Epithelial cell of esophagus (primary cell): ENCODE results near the gene ZBP1.

Source experiments
- DNase-seq: peaks from one replicate; pipeline ENCODE4 v3.0.0; 2010; ENCODE audit warnings: low read depth
- H3K4me3 ChIP-seq: 2 replicates; pipeline ENCODE4 v1.5.1; 2011; ENCODE audit warnings: mild to moderate bottlenecking, low read length, control low read depth
- CTCF ChIP-seq: IDR thresholded peaks from 2 replicates; pipeline ENCODE4 v1.5.1; 2011; ENCODE audit warnings: low read depth, mild to moderate bottlenecking, low read length, control low read depth, inconsistent platforms; ENCODE audit not compliant: insufficient read depth; ENCODE audit errors: missing control alignments

ZBP1 gene

DNA sequence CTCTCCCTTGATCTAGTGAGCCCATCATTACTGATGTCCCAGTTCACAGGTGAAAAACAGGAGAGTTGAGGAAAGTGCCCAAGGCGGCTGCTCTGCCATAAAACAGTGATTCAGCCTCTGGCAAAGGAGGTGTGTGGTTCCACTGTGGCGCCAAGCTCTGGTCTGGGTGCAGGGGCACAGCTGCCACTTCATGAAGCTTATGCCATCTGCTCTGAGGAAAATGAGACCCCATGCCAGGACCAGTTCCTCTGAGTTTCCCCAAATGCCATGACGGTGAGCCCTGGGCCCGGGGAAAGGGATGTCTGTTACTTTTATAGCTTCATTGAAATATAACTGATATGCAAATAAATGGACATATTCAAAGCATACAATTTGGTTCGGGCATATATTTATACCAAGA lies 33.7 kb upstream of the ZBP1 start:
- no peak for DNase-seq
- no peak for TF ChIP-seq CTCF
- H3K4me3 ChIP-seq, result no peak overlapping the region

GRCh38 chr20:57653546-57653900 lies 33.3 kb upstream of the ZBP1 start:
- no peak for TF ChIP-seq CTCF
- no peak for DNase-seq
- H3K4me3 ChIP-seq, result no peak overlapping the region

DNA sequence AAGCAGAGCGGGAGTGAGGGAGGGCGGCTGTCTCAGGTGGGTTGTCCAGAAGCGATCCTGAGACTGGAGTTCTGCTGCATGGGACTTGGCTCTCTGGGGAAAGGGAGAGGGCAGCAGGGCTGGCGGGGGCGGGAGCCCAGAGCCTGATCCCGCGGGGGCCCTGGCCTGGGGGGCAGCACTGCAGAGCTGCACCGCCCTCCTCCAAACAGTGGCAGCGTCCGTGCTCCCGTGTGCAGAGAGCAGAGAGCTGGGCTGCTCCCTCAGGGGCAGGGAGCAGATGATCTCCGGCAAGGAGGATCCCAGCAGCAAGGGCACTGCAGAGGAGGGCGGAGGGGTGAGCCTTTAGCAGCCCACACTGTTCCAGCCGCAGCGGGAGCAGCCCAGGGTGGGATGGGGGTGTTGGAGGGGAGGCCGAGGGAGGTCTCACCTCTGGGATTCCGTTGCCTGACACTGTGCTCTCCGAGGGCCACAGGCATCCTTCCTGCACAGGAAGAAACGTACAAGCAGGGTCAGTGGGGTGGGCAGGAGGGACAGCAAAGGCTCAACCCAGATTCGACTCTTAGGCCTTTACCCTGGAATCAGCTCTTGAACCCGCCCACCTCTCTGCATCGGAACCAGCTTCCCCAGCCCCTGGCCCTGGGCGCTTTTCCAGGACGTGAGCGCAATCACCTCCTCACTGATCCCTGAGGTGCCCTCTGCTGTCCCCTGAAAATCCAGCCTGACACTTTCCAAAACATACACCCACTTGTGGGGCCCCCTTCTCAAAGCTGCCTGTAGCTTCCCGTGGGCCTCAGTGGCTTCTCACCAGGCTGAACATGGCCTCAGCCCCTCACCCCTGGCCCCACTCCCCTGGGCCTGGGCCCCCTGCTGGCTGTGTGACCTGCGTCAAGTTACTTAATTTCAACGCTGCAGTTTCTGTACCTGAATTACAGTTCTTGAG lies 32.6 kb upstream of the ZBP1 start:
- no peak for DNase-seq
- no peak for TF ChIP-seq CTCF
- no peak overlapping the region for H3K4me3 ChIP-seq

- TF ChIP-seq CTCF, result no peak
- no peak overlapping the region for H3K4me3 ChIP-seq
- DNase-seq, result no peak
Measured at GRCh38 chr20:57651881-57652605, 31.8 kb upstream of the ZBP1 start.

DNA sequence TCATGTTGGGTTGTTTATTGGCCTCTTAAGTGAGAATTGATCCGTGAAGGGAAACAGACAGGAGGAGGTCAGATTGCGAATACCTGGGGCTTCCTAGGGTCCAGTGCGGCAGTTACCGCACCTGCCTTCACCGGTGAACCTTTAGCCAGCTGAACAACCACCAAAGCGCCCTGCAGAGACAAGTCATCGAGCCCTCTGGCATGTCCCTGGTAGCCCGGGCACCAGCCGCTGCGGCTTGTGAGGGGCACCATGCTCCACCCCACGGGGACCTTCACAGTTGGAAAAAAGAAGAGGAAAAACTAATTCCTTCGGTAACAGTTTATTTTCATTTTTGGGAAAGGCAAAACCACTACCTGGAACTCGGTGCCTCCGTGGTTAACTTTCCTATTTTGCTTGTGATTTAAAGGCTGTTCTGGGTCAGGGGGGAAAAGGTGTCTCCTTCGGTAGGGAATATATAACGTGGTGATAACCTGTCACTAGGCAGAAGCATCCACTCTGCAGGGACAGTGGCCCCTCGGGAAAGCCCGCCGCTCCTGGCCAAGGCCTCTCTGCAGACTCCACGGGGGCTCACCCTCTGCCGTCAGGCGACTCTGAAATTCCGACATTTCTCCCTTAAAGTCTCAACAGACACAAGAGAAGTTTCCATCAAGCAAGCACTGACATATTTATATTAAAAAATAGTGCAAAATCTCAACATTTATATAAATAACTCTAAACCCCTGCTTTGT lies 30.7 kb upstream of the ZBP1 start:
- no peak for TF ChIP-seq CTCF
- DNase-seq, result no peak
- no peak overlapping the region for H3K4me3 ChIP-seq

DNA sequence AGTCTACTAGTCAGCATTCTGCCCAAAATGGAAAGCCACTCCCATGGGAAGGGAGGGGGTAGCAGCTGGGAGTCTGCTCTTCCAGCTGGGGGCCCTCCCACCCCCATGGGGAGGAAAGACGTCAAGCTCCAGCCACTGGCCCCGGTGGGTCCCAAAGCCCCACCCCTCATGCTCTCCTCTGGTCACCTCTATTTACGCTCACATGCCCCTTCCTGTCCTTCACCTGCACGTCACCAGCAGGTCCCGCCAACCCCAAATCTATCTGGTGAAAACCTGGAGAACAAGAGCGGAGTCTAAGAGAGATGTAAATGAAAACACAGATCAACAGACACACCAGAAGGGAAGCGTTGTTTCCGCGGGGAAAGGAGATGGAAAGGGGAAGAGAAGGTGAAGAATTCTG lies 30.0 kb upstream of the ZBP1 start:
- no peak for TF ChIP-seq CTCF
- DNase-seq, result no peak

More for the DNA sequence above, 30.0 kb upstream of the ZBP1 start:
- no peak overlapping the region for H3K4me3 ChIP-seq
